ENCODE data around the gene RASAL2. TPM values are rescaled to one million over a fixed set of nuclear protein-coding genes. Genes with fewer than 3 reads are reported as not detected.
A peak's percentile ranks its signal among the peaks of the same experiment; 100 is the strongest.
"Not testable (repeated sequence)": the region's sequence is repeated elsewhere in the genome, so short reads cannot be mapped to it uniquely, and the experiment has no call there.

RASAL2 gene
- total RNA-seq, 1 experiment from 2014 or later, result 5.3 TPM

DNA sequence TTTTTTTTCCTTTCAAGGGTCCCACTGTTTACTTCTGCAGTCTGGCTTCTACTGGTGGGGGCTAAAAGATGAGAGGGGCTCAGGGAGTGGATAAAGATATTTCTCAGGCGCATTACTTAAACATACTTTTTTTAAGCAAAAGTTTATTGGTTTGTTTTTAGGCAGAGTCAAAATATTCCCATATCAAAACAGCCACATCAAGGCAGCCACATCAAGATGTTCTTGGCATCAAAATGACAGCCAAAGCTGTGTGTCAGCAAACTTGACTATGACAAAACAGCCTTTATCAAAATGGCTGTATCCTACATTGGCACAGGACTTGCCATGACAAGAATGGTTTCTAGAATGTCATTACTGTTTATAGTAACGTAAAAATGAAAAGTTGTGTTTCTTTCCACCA is 22.1 kb upstream of the RASAL2 start:
- no peak for DNase-seq (ENCODE audit: low spot score)

DNA sequence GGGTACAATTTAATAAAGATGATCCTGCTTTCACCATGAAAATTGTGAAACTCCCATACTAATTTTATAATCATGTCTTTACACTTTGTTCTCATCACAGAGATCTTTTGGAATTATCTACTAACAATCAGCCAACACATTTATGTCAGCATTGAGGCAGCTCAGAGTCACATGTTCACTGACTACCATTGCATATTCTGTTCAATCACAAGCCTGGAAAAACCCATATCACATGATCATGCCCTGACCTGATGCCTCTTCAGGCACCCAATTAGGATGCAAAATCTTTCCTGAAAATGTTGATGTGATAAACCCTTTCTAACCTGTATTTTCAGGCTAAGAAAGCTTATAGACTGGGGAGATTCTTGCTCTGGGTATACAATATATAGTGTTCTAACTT is 21.6 kb upstream of the RASAL2 start:
- DNase-seq (ENCODE audit: low spot score), result no peak

DNA sequence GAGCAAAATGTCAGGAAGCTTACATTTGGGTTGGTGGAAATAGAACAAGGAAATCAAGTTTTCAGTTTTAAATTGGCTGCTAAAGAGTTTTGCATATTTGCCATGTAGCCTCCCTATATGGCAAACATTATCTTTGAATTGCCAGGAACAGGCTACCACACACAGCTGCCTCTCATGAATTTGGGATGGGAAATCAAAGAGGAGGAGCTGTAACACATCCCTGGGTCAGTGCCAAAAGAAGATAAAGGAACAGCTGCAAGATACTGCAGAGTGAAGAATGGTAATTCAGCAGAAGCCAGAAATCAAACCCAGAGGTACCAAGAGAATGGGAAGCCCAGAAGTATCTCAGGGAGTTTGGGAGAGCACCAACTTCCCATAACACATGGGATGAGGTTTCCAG is 18.6 kb upstream of the RASAL2 start:
- no peak for DNase-seq (ENCODE audit: low spot score)

- no peak for DNase-seq (ENCODE audit: low spot score)
Observed at GRCh38 chr1:178076607-178077006, 17.3 kb upstream of the RASAL2 start.

- DNase-seq (ENCODE audit: low spot score), result no peak
Observed at GRCh38 chr1:178077917-178078316, 16.0 kb upstream of the RASAL2 start.

DNA sequence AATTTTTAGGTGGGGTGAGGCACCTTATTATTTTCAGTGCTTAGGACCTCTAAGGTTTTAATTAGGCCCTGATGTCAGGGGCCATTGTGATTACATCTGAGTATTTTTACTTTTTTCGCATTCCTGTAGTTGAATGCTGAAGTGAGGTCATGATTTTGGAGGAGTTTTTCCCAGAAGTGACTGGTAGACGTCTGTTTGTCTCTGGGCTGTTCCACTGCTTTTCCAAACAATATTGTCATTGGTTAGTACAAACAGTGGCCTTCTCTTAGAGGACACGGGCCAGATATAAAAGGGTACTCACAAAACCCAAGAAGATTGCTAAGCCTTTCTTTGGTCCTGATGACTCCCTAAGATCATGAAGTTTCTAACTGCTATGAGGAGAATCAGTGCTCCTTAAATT is 7.6 kb upstream of the RASAL2 start:
- no peak for DNase-seq (ENCODE audit: low spot score)

- no peak for DNase-seq (ENCODE audit: low spot score)
Observed at GRCh38 chr1:178086766-178087165, 7.1 kb upstream of the RASAL2 start.

- DNase-seq (ENCODE audit: low spot score), result no peak
Observed at GRCh38 chr1:178088651-178089050, 5.3 kb upstream of the RASAL2 start.

DNA sequence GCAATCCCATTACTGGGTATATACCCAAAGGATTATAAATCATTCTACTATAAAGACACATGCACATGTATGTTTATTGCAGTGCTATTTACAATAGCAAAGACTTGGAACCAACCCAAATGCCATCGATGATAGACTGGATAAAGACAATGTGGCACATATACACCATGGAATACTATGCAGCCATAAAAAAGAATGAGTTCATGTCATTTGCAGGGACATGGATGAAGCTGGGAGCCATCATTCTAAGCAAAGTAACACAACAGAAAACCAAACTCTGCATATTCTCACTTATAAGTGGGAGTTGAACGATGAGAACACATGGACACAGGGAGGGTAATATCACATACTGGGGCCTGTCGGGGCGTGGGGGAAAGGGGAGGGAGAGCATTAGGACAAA is 2.5 kb upstream of the RASAL2 start:
- DNase-seq (ENCODE audit: low spot score), result not testable (repeated sequence)

DNA sequence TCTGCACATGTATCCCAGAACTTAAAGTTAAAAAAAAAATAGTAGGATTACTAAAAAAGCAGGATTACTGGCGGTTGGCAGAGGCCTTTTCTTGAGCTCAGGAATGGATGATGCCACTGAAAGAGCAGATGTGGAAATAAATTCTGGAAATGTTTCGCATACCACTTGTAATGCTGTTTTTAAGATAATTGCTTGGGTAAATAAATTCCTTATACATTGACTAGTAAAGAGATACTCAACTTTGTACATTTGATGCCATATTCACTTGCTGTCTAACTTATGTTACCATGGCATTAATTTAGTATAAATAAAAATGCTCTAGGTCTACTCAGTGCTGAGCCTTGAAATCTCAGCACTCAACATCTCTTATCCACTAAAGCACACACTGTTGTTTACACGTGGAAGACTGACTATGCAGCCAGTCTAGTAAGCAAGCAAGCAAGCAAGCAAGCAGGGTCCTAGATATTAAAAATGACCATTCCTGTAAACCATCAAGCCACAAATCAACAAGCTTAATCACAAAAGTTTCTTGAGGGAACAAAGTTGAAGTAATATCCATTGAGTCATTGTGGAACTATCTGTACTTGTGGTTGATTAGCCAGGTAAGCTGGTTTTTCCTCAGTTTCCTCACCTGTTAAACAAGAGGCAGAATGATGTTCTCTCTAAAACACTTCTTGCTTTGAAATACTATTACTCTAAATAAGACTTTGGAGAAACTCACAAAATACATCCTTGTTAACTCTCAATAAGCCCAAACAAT is 1.7 kb upstream of the RASAL2 start:
- DNase-seq (ENCODE audit: low spot score), result no peak

- DNase-seq (ENCODE audit: low spot score), result no peak
Observed at GRCh38 chr1:178092878-178093493, 918 bp upstream of the RASAL2 start.

GRCh38 chr1:178093494-178093950 is 382 bp upstream of the RASAL2 start:
- peak; percentile 93 for DNase-seq (ENCODE audit: low spot score)

DNA sequence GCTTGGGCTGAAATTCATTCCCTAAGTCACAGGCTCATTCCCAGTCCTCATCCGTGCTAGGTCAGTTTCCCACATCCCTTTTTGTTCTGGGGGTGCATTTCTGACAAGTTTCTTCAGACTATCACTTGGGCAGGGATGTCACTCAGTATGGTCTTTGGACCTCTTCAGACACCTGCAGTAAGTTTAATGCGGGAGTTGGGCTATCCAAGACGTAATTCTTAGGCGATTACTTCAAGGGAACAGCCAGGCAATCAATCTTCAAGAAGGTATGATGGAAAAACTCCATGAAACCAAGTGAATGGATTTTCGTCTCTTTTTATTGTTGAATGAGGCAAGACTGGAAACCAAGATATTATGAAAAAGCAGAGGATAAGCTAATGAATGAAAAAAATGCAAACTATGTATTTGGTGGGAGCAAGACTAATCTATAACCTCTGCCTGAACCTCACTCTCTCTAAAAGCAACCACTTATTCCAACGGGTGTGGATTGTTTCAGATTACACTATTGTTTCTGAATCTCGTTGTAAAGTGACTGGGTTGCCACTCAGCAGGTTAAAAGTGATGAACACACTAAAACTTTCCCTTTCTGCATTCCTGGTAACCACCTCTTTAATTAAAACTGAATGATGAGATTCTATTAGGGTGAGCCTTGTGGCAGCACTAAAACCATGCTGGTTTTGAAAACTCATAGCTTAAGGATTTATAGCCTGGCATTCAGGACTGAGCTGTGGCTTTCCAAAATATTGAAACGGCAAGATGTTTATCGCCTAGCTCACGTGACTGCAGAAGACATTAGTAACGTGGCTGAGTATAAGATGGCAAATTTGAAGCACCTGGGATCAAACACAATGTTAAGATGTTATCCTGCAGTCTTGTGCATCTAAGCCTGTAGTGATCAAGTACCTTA is 1.1 kb downstream of the RASAL2 start:
- no peak for DNase-seq (ENCODE audit: low spot score)

DNA sequence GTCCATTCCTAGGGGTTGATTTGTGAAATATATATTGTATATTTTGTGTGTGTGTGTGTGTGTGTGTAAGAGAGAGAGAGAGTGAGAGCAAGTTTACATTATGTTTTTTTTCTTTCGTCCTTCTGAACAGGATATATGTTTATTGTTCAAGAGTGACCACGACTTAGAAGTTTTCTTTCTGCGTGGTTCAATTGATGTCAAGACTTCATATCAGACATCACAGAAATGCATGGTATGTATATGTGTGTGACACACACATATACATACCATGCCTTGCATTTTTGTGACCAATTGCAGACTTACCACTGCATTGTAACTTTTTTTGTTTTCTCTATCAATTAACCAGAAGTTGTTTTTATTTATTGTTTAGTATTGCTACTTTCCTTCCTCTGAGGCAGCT is 2.5 kb downstream of the RASAL2 start:
- DNase-seq (ENCODE audit: low spot score), result no peak

DNA sequence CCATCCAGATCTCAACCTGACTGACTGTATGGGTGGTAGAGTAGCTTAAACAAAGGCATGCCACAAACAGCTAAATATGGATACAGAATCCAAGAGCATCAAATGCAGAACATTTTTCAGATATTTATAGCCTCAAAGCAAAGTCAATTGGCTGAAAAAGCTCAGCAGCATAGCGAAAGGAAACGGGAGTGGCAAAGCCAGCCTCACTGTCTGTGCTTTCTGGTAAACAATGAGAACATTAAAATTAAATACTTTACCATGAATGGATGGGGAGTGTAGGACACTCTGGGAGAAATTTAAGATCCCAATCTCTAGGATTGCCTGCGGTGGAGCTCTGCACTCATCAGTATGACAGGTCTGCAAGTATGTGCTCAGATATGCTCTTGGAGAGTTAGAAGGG is 4.4 kb downstream of the RASAL2 start:
- no peak for DNase-seq (ENCODE audit: low spot score)

DNA sequence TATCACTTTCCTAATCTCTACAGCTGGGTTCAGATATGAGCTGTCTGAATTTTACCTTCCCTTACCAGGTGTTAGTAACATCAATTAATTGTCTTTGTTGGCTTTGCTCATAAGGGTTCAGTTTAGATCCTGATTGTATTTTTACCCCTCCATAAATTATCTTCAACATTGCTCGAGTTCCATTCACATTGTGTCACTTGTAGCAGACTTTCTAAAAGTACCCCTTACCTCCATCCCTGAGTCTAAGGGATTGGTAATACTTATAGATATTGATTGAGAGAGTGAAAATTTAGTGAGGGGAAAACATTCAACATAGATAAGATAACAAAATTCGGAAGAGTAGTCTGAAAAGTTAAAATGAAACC is 7.3 kb downstream of the RASAL2 start:
- DNase-seq (ENCODE audit: low spot score), result no peak

DNA sequence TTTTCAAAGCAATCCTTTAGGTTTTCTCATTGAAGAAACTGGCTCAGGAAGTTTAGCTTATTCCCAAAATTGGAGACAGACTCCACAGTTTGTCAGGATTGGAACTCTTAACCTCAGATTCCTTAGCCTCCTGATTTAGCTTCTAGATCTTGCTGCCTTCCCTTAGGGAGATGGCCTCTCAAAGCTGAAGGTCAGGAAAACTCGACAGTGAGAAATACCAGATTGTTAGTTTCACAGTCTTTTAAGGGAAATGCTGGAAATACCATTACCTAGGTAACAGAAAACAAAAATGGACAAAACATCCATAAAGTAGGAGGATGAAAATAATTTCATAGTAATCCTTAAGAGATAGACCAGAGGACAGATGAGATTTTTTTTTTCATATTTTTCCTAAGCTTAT is 7.8 kb downstream of the RASAL2 start:
- DNase-seq (ENCODE audit: low spot score), result no peak

- DNase-seq (ENCODE audit: low spot score), result no peak
Observed at GRCh38 chr1:178102218-178102617, 8.3 kb downstream of the RASAL2 start.

DNA sequence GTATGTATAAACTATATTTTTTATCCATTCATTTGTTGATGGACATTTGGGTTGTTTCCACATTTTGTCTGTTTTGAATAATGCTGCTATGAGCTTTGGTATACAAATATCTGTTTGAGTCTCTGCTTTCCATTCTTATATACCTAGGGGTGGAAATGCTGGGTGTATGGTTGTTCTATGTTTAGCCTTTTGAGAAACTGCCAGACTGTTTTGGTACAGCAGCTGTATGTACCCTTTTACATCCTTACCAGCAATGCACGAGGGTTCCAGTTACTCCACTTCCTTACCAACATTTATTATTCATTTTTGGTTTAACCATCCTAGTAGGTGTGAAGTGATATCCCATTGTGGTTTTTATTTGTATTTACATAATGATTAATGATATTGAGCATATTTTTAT is 13.9 kb downstream of the RASAL2 start:
- DNase-seq (ENCODE audit: low spot score), result no peak

DNA sequence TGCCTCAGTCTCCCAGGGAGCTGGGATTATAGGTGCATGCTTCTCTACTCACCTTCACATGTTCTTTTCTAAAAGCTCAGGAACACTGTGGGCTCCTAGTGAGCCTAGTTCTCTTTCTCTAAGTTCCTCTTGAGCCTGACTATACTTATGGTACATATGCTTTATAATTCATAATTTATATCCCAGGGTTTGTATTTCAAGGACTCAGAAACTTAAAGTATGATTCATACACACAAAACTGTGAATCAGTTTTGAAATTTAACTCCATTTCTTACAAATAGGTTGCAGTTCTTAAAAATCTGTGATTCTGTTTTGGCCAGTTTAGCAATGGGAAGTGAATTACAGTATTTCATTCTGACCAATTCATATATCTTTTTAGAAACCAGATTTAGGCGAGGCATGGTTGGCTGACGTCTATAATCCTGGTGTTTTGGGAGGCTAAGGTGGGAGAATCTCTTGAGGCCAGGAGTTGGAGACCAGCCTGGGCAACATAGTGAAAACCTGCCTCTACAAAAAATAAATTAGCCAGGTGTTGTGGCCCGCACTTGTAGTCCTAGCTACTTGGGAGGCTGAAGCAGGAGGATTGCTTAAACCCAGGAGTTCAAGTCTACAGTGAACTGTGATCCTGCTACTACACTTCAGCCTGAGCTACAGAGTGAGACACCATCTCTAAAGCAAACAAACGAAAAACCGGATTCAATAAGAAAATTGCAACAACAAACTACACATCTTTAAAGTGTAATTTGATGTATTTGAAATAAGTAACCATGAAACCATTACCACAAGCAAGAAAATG is 15.6 kb downstream of the RASAL2 start:
- no peak for DNase-seq (ENCODE audit: low spot score)

- no peak for DNase-seq (ENCODE audit: low spot score)
Observed at GRCh38 chr1:178115260-178115659, 21.4 kb downstream of the RASAL2 start.

DNA sequence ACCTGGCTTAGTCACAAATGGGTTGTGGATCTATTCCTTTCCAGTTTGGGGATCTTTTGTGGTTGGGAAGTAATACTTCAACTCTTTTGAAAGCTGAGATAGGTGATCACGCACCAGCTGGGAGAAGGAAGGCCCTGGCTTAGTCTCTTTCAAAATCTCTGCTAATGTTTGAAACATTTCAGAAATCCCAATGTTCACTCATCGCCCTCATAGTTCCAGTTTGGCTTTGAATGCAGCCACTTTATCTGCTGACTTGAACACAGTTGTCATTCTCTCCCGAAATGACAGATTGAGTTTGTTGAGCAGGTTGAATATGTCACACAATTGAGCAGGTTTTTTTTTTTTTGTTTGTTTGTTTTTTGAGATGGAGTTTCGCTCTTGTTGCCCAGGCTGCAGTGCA is 24.6 kb downstream of the RASAL2 start:
- no peak for DNase-seq (ENCODE audit: low spot score)
